ENCODE results near the gene SSBP4.

Gene SSBP4

GRCh38 chr19:18415178-18415867, 3.9 kb upstream of the SSBP4 start:
- H3K27ac ChIP-seq (ENCODE audit: low read depth, low read length) = peak overlapping the region; percentile 87
- H3K9me3 ChIP-seq (ENCODE audit: control insufficient read depth, insufficient read depth, low read length) = no peaks in the 10 kb centered on the region
- peak overlapping the region; percentile 90 for H3K4me3 ChIP-seq (ENCODE audit: low read length)
- H4K20me1 ChIP-seq (ENCODE audit: control insufficient read depth, insufficient read depth, low read depth, low read length) = no peaks in the 10 kb centered on the region
- H3K79me2 ChIP-seq (ENCODE audit: control insufficient read depth, low read length) = peaks cover 9% of the 10 kb centered on the region
- H3K4me1 ChIP-seq (ENCODE audit: control insufficient read depth, low read length) = peaks cover 54% of the 10 kb centered on the region
- H3K27me3 ChIP-seq (ENCODE audit: control insufficient read depth, low read length) = no peaks in the 10 kb centered on the region
- TF ChIP-seq CTCF (IDR thresholded peaks at IDR 0.05; ENCODE audit: low read depth, low read length, poor library complexity, severe bottlenecking) (no peak), EZH2phosphoT487 (IDR thresholded peaks at IDR 0.05; ENCODE audit: borderline replicate concordance, low read length) (no peak)
- peaks cover 25% of the 10 kb centered on the region for H3F3A ChIP-seq (ENCODE audit: control insufficient read depth, insufficient read depth)
- H3K36me3 ChIP-seq (ENCODE audit: control insufficient read depth, low read length) = peaks cover 5% of the 10 kb centered on the region
- H3K4me2 ChIP-seq (ENCODE audit: low read length) = peak overlapping the region; percentile 78
- H3K9me2 ChIP-seq (replicated peaks; ENCODE audit: control insufficient read depth, low read length) = no peaks in the 10 kb centered on the region

GRCh38 chr19:18416778-18417249, 2.4 kb upstream of the SSBP4 start:
- H3K9me3 ChIP-seq (ENCODE audit: control insufficient read depth, insufficient read depth, low read length) = no peaks in the 10 kb centered on the region

GRCh38 chr19:18417250-18418028, 1.8 kb upstream of the SSBP4 start:
- H3K27me3 ChIP-seq (ENCODE audit: control insufficient read depth, low read length) = no peaks in the 10 kb centered on the region
- peaks cover 30% of the 10 kb centered on the region for H3K79me2 ChIP-seq (ENCODE audit: control insufficient read depth, low read length)
- H3K9me3 ChIP-seq (ENCODE audit: control insufficient read depth, insufficient read depth, low read length) = no peaks in the 10 kb centered on the region
- peaks cover 67% of the 10 kb centered on the region for H3K4me1 ChIP-seq (ENCODE audit: control insufficient read depth, low read length)
- H3K9me2 ChIP-seq (replicated peaks; ENCODE audit: control insufficient read depth, low read length) = no peaks in the 10 kb centered on the region
- peak overlapping the region; percentile 78 for H3K4me2 ChIP-seq (ENCODE audit: low read length)
- TF ChIP-seq CTCF (IDR thresholded peaks at IDR 0.05; ENCODE audit: low read depth, low read length, poor library complexity, severe bottlenecking) = no peak
- no peak for TF ChIP-seq EZH2phosphoT487 (IDR thresholded peaks at IDR 0.05; ENCODE audit: borderline replicate concordance, low read length)
- H3K4me3 ChIP-seq (ENCODE audit: low read length) = peak overlapping the region; percentile 90
- H3F3A ChIP-seq (ENCODE audit: control insufficient read depth, insufficient read depth) = peaks cover 36% of the 10 kb centered on the region
- peaks cover 14% of the 10 kb centered on the region for H3K36me3 ChIP-seq (ENCODE audit: control insufficient read depth, low read length)
- no peaks in the 10 kb centered on the region for H4K20me1 ChIP-seq (ENCODE audit: control insufficient read depth, insufficient read depth, low read depth, low read length)
- peak overlapping the region; percentile 87 for H3K27ac ChIP-seq (ENCODE audit: low read depth, low read length)

More at GRCh38 chr19:18416778-18417249, 2.4 kb upstream of the SSBP4 start:
- H3K27me3 ChIP-seq (ENCODE audit: control insufficient read depth, low read length) = no peaks in the 10 kb centered on the region
- peak overlapping the region; percentile 78 for H3K4me2 ChIP-seq (ENCODE audit: low read length)
- H3F3A ChIP-seq (ENCODE audit: control insufficient read depth, insufficient read depth) = peaks cover 31% of the 10 kb centered on the region
- H3K4me3 ChIP-seq (ENCODE audit: low read length) = peak overlapping the region; percentile 90
- H3K36me3 ChIP-seq (ENCODE audit: control insufficient read depth, low read length) = peaks cover 9% of the 10 kb centered on the region
- H4K20me1 ChIP-seq (ENCODE audit: control insufficient read depth, insufficient read depth, low read depth, low read length) = no peaks in the 10 kb centered on the region
- peaks cover 61% of the 10 kb centered on the region for H3K4me1 ChIP-seq (ENCODE audit: control insufficient read depth, low read length)
- no peaks in the 10 kb centered on the region for H3K9me2 ChIP-seq (replicated peaks; ENCODE audit: control insufficient read depth, low read length)
- H3K79me2 ChIP-seq (ENCODE audit: control insufficient read depth, low read length) = peaks cover 24% of the 10 kb centered on the region
- H3K27ac ChIP-seq (ENCODE audit: low read depth, low read length) = peak overlapping the region; percentile 87
- no peak for TF ChIP-seq CTCF (IDR thresholded peaks at IDR 0.05; ENCODE audit: low read depth, low read length, poor library complexity, severe bottlenecking)
- TF ChIP-seq EZH2phosphoT487 (IDR thresholded peaks at IDR 0.05; ENCODE audit: borderline replicate concordance, low read length) = no peak
